ENCODE results near the gene FOXP1.
"Not testable (repeated sequence)": the region's sequence is repeated elsewhere in the genome, so short reads cannot be mapped to it uniquely, and the experiment has no call there.

Gene FOXP1

GRCh38 chr3:71041371-71041770, 542.2 kb downstream of the FOXP1 start:
- DNase-seq: no peak

GRCh38 chr3:71039332-71039731, 544.2 kb downstream of the FOXP1 start:
- no peak for DNase-seq

GRCh38 chr3:71037775-71038174, 545.8 kb downstream of the FOXP1 start:
- no peak for DNase-seq

GRCh38 chr3:71035886-71036285, 547.6 kb downstream of the FOXP1 start:
- DNase-seq: no peak

GRCh38 chr3:71035314-71035713, 548.2 kb downstream of the FOXP1 start:
- DNase-seq: no peak

GRCh38 chr3:71033681-71034220, 549.8 kb downstream of the FOXP1 start:
- no peak for DNase-seq

- no peak for DNase-seq
Observed at GRCh38 chr3:71031914-71032521, 551.5 kb downstream of the FOXP1 start.

- no peak for DNase-seq
Observed at GRCh38 chr3:71031181-71031580, 552.3 kb downstream of the FOXP1 start.

- no peak for DNase-seq
Observed at GRCh38 chr3:71030748-71031147, 552.8 kb downstream of the FOXP1 start.

GRCh38 chr3:71029770-71030169, 553.8 kb downstream of the FOXP1 start:
- no peak for DNase-seq

GRCh38 chr3:71028802-71029201, 554.7 kb downstream of the FOXP1 start:
- DNase-seq: no peak

GRCh38 chr3:71028184-71028583, 555.3 kb downstream of the FOXP1 start:
- DNase-seq: no peak

- no peak for DNase-seq
Observed at GRCh38 chr3:71026634-71027578, 556.6 kb downstream of the FOXP1 start.

GRCh38 chr3:71025516-71025915, 558.0 kb downstream of the FOXP1 start:
- DNase-seq: no peak

- DNase-seq: no peak
Observed at GRCh38 chr3:71025010-71025409, 558.5 kb downstream of the FOXP1 start.

- DNase-seq: no peak
Observed at GRCh38 chr3:71022551-71023335, 560.8 kb downstream of the FOXP1 start.

GRCh38 chr3:71018799-71019198, 564.7 kb downstream of the FOXP1 start:
- no peak for DNase-seq

- no peak for DNase-seq
Observed at GRCh38 chr3:71016178-71016845, 567.2 kb downstream of the FOXP1 start.

- DNase-seq: not testable (repeated sequence)
Observed at GRCh38 chr3:71014616-71015015, 568.9 kb downstream of the FOXP1 start.

GRCh38 chr3:71012971-71013370, 570.6 kb downstream of the FOXP1 start:
- no peak for DNase-seq

- no peak for DNase-seq
Observed at GRCh38 chr3:71011565-71012287, 571.8 kb downstream of the FOXP1 start.

All from femur (tissue), 1 donor.